Prostate gland (tissue), 2 donors: Measurements from ENCODE around the gene DOCK11.

ENCODE experiments used
- CTCF ChIP-seq, 4 experiments: fragments of 200-600 bp in 2 of 4; fragments of 450-650 bp in 2 of 4; sonication (generic) in 2 of 4; IDR thresholded peaks; 1 replicate in 3 of 4; 2 replicates in 1 of 4; pipeline ENCODE4 v1.5.1; 2016 to 2019; ENCODE audit warnings: antibody characterized with exemption in 4 of 4, mild to moderate bottlenecking in 2 of 4, moderate library complexity in 2 of 4
- POLR2AphosphoS5 ChIP-seq: sonication (generic); formaldehyde crosslinking; IDR thresholded peaks from one replicate; pipeline ENCODE4 v1.6.1; 2017; ENCODE audit warnings: antibody characterized with exemption

DNA sequence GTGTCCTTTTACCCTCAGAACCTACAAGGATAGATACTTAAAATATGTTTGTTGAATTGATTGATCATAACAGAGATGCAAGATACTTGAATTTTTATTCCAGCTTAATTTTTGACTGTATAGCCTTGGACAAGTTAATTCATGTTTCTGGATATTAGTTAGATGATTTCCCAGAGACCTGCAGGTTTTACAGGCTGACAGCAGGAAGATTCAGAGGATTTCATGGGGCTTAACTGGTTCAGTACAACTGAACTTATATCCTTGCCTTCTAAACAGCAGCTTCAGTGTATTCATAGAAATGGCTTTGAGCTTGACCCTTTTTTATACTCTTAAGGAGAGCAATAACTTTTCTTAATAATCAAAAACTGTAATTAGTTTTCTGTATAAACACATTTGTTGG lies 169.6 kb downstream of the DOCK11 start:
- TF ChIP-seq CTCF (IDR thresholded peaks at IDR 0.05) (no peak), POLR2AphosphoS5 (no peak)
